Esophagus squamous epithelium (tissue), 5 donors: Measurements from ENCODE around the gene TRPC3. TPM values are rescaled to one million over a fixed set of nuclear protein-coding genes. Genes with fewer than 3 reads are reported as not detected.

Experiments used
- DNase-seq: peaks from one replicate; lab custom pipeline; 2025; lab: John Stamatoyannopoulos, UW
- H3K27ac ChIP-seq, 4 donors: fragments of 200-600 bp; sonication (generic); one replicate each; pipeline ENCODE4 v1.5.1; 2016 to 2019; ENCODE audit warnings: mild to moderate bottlenecking in 1 of 4
- H3K27me3 ChIP-seq, 4 donors: fragments of 200-600 bp; sonication (generic); 1 replicate in 3 of 4; 2 replicates in 1 of 4; pipeline versions ENCODE4 v1.5.1 to v1.6.0; 2017 to 2021; ENCODE audit warnings: antibody characterized with exemption in 1 of 4
- H3K36me3 ChIP-seq, 3 donors: fragments of 200-600 bp; sonication (generic); one replicate each; pipeline ENCODE4 v1.5.1; 2016 to 2019
- H3K4me1 ChIP-seq, 3 donors: fragments of 200-600 bp; sonication (generic); one replicate each; pipeline ENCODE4 v1.5.1; 2017 to 2019
- H3K4me3 ChIP-seq, 4 donors: fragments of 200-600 bp; sonication (generic); 1 replicate in 3 of 4; 2 replicates in 1 of 4; pipeline ENCODE4 v1.5.1; 2016 to 2019; ENCODE audit warnings: mild to moderate bottlenecking in 2 of 4, moderate library complexity in 1 of 4
- H3K9me3 ChIP-seq, 3 donors: fragments of 200-600 bp; sonication (generic); one replicate each; pipeline ENCODE4 v1.5.1; 2016 to 2019
- CTCF ChIP-seq, 6 experiments: fragments of 450-650 bp in 4 of 6; fragments of 200-600 bp in 2 of 6; sonication (generic) in 2 of 6; IDR thresholded peaks; one replicate each; pipeline ENCODE4 v1.5.1; 2016 to 2019; ENCODE audit warnings: antibody characterized with exemption in 6 of 6, mild to moderate bottlenecking in 4 of 6, moderate library complexity in 4 of 6
- POLR2A ChIP-seq, 4 donors: fragments of 450-650 bp; IDR thresholded peaks; one replicate each; pipeline ENCODE4 v1.6.1; 2017; ENCODE audit warnings: antibody characterized with exemption in 4 of 4, mild to moderate bottlenecking in 4 of 4, moderate library complexity in 3 of 4
- WGBS, 2 donors: methylation state at CpG; one replicate each; pipeline ENCODE4 v1.1.5; 2018; 5-methylcytosine and 5-hydroxymethylcytosine counted together
- intact Hi-C: fragments of 100-400 bp; cut with DNase I; formaldehyde crosslinking; loops from one replicate; pipeline ENCODE4 v1.15.0; 2022
- total RNA-seq, 4 donors: library from RNA; depleted of rRNA; stranded (reverse); fragments of >200 nt; gene quantifications; one replicate each; pipeline ENCODE4 v1.1.0, GENCODE V29; 2016
- donor health status: DM: yes; HTN: yes; CAD: no.

TRPC3 gene
- total RNA-seq, 4 donors from 2014 or later: 0.09 to 0.19 TPM; not detected in 2

DNA sequence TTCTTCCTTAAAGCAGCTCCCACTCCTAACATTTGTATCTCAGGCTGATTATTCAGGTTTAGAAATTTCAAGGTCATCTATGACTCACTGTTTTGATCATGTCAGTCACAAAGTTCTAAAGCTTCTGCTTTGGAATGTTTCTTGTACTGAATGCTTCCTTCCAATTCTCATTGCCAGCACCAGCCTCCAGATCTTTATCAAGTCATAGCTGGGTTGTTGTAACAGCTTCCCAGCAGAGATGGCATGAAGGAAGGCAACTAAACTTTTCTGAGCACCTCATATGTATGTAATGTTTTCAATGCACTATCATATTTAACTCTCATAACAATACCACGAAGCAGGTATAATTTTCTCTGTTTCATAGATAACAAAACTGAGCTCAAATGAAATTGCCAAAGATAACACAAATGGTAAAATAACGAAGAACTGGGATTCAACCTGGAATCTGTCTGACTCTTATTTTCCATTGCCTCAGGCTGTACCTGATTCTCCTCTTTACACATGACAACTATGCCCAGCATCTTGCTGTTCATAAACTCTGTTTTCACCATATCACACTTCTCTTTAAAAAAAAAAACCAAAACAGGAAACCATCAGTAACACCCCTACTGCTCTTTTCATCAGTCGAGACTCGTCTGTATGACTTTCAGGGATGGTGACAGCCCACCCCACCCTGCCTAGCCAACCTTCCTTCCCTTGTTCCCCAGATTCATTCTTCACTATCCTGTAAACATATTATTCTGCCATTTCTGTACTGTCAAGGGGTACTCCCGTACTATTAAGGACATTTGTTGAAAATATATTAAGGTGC is 13.4 kb downstream of the TRPC3 start:
- no peak overlapping the region for H3K4me3 ChIP-seq
- intact Hi-C loops: no loop called here
- no peak overlapping the region for H3K27ac ChIP-seq
- H3K36me3 ChIP-seq: no peaks in the 10 kb centered on the region
- DNase-seq: no peak
- TF ChIP-seq CTCF (IDR thresholded peaks at IDR 0.05) (no peak), POLR2A (IDR thresholded peaks at IDR 0.05) (no peak)
- peaks cover 0 to 43% (median 0%) of the 10 kb centered on the region in 4 donors for H3K27me3 ChIP-seq
- H3K4me1 ChIP-seq: no peaks in the 10 kb centered on the region
- no peaks in the 10 kb centered on the region for H3K9me3 ChIP-seq
- 49 to 53% methylated on average over 5 of the region's 5 CpGs for WGBS, 2 donors

GRCh38 chr4:121936101-121936500 is 15.8 kb downstream of the TRPC3 start:
- peaks cover 0 to 43% (median 0%) of the 10 kb centered on the region in 4 donors for H3K27me3 ChIP-seq

DNA sequence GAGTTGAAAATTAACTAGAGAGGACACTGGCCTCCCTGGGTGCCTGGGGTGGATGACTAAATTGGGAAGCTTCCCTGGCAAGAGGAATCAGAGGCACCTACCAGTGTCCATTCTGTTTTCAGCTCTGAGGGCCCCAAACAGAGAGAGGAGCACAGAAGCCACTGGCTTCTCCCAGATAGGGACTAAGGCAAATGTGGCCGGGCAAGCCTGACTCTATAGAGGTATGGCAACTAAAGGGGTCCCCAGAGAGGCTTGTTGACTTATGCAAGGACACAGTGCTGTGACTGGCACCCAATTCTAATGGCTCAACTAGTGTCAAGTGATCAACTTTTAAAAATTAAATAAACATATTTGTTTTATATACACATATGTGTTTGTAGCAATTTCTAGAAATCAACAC is 17.2 kb downstream of the TRPC3 start:
- H3K4me1 ChIP-seq: no peaks in the 10 kb centered on the region
- no peak for DNase-seq
- H3K27ac ChIP-seq: no peak overlapping the region
- H3K36me3 ChIP-seq: no peaks in the 10 kb centered on the region
- 56 to 80% methylated on average over 1 of the region's 1 CpG for WGBS, 2 donors
- H3K4me3 ChIP-seq: no peak overlapping the region
- peaks cover 0 to 36% (median 0%) of the 10 kb centered on the region in 4 donors for H3K27me3 ChIP-seq
- no peak for TF ChIP-seq POLR2A (IDR thresholded peaks at IDR 0.05)
- TF ChIP-seq CTCF (IDR thresholded peaks at IDR 0.05): no peak
- intact Hi-C loops: no loop called here
- no peaks in the 10 kb centered on the region for H3K9me3 ChIP-seq

More at GRCh38 chr4:121936101-121936500, 15.8 kb downstream of the TRPC3 start:
- no peak for DNase-seq
- H3K36me3 ChIP-seq: no peaks in the 10 kb centered on the region
- H3K4me3 ChIP-seq: no peak overlapping the region
- no peaks in the 10 kb centered on the region for H3K9me3 ChIP-seq
- no peak for TF ChIP-seq POLR2A (IDR thresholded peaks at IDR 0.05)
- TF ChIP-seq CTCF (IDR thresholded peaks at IDR 0.05): no peak
- intact Hi-C loops: no loop called here
- H3K27ac ChIP-seq: no peak overlapping the region
- 50 to 72% methylated on average over 4 of the region's 4 CpGs for WGBS, 2 donors
- H3K4me1 ChIP-seq: no peaks in the 10 kb centered on the region

DNA sequence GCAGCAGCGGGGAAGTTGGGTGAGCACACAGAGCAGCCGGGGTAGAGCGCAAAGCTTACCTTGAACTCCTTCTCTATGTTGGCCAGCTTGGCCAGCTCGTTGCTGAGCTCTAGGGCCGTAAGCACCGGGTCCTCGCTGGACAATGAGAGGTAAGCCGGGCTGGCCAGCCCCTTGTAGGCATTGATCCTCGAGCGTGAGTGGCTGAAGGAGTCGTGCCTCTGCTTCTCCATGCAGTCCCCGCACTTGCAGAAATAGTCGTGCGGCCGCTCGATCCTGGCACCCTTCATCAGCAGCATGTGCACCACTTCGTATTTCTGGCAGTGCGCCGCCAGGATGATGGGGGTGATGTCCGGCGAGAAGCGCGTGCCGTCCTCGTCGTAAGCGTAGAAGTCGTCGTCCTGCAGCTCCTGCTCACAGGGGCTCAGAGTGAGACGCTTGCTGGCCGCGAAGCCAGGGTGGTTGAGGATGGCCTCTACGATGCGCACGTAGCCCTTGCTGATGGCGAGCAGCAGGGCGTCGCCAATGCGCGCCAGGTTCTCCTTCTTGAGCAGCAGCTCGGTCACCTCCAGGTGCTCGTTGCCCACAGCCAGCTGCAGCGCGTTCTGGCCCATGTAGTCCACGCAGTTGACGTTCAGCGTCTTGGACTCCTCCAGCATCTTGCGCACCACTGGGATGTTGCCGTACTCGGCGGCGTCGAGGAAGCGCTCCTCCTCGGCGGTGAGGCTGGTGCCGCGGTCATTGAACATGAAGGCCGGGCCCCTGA is 19.5 kb downstream of the TRPC3 start:
- intact Hi-C loops: no loop called here
- no peak overlapping the region for H3K4me3 ChIP-seq
- no peaks in the 10 kb centered on the region for H3K9me3 ChIP-seq
- H3K27ac ChIP-seq: no peak overlapping the region
- no peaks in the 10 kb centered on the region for H3K36me3 ChIP-seq
- WGBS, 2 donors: 68 to 91% methylated on average over 19 to 34 of the region's 59 CpGs
- H3K4me1 ChIP-seq: no peaks in the 10 kb centered on the region
- peaks cover 0 to 37% (median 0%) of the 10 kb centered on the region in 4 donors for H3K27me3 ChIP-seq
- DNase-seq: no peak
- no peak for TF ChIP-seq CTCF (IDR thresholded peaks at IDR 0.05)
- TF ChIP-seq POLR2A (IDR thresholded peaks at IDR 0.05): no peak

DNA sequence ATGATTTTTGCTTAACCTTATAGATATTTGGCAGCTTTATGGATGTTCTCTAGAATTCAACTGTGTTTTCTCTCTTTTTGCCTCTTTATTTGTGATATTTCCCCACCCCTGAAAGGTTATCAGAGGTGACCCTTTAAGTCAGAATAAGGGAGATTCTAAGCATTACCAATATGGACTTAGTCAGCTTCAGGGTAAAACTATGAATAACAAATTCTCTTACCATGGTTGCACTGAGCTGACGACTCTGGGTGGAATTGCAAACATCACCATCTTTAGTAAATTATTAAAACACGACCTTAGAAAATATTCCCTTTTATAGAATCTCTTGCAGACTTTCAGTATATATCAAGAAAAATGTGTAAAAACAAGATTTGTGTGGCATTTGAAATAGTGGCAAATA is 21.6 kb downstream of the TRPC3 start:
- Histone ChIP-seq H3K27ac (no peak overlapping the region), H3K4me1 (no peaks in the 10 kb centered on the region), H3K9me3 (no peaks in the 10 kb centered on the region), H3K4me3 (no peak overlapping the region), H3K27me3 (peaks cover 0 to 37% (median 0%) of the 10 kb centered on the region in 4 donors), H3K36me3 (no peaks in the 10 kb centered on the region)
- 33 to 47% methylated on average over 2 of the region's 2 CpGs for WGBS, 2 donors
- no peak for TF ChIP-seq POLR2A (IDR thresholded peaks at IDR 0.05)
- TF ChIP-seq CTCF (IDR thresholded peaks at IDR 0.05): no peak
- no peak for DNase-seq
- intact Hi-C loops: no loop called here
